Stimulated activated CD4-positive, alpha-beta T cell treated with anti-CD3 and anti-CD28 coated beads, Interleukin-12 subunit alpha, Interleukin-12 subunit beta, amount 100 ng/mL, for 24 hours (primary cell): ENCODE results near the gene BCDIN3D.
"Not testable (repeated sequence)": the region's sequence is repeated elsewhere in the genome, so short reads cannot be mapped to it uniquely, and the experiment has no call there.

Experiments used
- DNase-seq, 2 experiments: peaks; one replicate each; pipeline ENCODE4 v3.0.0-alpha.2; 2020; ENCODE audit warnings: low read depth in 2 of 2

The BCDIN3D gene

GRCh38 chr12:49842519-49843352 is at the start of gene BCDIN3D:
BCDIN3D (minus strand) TSS chr12:49843106; CDS start chr12:49843087, 19 bp downstream.
- peak; percentile 93 to 95 for DNase-seq

DNA sequence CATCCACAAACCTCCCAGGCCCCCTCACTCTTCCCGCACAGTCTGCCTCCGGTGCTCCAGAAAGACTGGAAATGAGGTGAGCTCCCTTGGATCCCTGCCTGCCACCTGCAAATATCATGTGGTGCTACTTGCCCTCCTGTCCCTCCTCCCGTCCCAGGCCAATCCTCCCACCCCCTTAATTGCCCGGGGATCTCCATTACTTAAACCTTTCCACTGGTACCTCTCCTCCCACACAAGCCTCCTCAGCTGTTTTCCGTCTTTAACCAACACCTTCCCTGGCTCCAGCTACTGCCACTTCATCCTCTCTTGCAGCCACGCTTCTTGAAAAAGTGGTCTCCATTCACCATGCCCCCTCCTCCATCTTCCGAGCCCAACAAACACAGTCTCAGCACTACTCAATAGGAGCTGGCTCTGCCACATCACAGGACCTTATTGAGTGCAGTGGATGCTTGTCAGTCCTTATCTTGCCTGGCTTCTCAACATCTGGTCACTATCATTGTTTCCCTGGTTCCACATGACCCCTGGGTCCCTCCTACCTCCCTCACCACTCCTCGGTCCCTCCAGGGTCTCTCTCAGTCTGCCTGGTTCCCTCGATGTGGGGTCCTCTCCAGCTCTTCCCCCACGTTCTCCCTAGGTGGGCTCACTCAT is 49.3 kb upstream of the BCDIN3D start:
- no peak for DNase-seq

GRCh38 chr12:49891476-49891875 is 48.6 kb upstream of the BCDIN3D start:
- no peak for DNase-seq

DNA sequence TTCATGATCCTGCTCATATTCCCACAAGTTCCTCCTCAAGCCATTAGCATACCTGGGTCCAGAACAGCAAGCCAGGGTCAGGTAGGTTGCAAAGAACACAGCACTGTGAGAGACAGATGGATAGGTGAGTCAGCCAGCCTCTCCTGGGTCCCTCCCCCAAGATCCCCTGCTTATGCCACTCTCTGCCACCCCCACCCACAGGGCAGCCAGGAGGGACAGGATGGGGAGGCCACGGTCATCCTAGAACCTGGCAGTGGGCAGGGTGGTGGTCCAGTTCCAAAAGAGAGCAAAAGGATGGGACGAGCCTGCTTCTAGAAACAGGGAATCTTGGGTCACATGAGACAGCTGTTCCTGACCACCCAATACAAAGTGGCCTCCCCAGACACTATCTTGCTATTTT is 48.1 kb upstream of the BCDIN3D start:
- no peak for DNase-seq

DNA sequence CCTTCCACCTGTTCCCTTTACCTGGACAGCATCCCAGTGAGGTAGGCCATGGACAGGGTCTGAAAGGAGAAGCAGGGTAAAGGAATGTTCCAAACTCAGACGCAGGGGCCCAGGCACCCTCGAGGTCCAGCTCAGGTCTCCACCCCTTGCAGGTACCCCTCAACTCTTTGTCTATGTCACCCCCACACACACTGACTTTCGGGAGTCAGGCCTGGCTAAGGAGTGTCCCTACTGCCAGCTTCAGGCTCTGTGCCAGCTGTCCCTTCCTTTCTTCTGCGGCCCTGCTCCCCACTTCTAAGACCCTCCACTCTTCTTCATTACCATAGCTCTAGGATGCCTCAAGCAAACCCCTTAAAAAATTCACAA is 47.2 kb upstream of the BCDIN3D start:
- DNase-seq: no peak

DNA sequence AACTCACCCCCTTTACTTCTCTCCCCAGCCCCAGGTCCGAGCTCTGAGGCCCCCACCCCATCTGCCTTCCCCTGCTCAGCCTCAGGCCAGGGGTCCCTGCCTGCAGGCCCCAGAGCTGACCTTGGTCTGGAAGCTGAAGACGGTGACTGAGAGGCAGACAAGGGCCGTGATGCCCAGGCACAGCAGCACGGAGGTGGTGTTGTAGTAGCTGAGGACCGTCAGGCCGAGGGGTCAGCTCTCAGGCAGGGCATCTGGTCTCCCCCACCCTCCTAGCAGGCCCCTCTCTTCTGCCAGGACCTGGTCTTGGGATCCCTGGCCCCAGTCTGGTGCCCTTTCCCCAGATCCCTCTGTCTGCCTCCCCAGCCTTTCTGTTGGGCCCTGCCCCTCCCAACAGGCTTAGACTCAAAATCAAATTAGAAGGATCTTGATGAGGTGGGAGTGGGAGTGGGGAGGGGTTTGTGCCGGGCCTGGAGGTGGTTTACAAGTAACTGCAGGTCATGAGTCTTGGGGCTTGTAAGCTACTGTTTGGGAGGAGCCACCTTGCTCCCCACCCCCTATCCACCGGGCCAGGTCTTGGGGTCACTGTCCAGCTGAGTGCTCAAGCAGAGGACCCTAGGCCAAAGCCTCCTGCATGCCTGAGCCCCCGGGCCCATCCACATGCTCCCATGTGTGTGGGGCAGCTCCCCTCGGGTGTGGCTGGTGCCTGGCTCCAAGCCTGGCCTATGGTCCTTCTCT is 46.6 kb upstream of the BCDIN3D start:
- DNase-seq: no peak

DNA sequence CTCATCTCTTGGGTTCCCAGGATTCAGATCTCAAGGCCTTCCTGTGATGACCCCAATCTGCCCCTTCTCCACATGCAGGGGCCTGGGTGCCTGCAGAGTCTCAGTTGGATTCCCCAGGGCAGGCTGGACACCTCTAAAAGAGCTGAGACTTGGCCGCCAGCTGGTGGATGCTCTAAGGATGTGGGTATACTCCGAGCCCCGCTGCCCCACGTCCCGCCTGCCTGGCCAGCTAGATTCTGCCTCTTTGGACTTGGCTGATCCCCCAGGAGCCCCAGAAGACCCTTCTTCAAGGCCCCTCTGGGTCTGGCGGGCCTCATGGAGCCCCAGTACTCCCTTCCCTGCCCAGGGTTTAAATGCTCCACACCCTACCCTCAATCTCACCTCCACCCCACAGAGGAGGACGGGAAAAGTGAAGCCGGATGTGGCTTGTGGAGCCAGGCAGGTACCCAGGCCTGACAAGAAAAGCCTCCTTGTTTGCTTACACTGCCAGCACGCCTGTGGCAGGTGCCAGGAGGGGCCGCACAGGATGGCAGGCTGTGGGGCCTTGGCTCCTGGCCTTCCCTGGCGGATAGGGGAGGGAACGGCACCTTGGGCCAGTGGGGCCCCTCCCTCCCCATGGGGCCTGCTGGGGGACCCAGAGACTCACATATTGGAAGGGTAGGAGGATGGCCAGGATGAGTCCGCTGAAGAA is 45.7 kb upstream of the BCDIN3D start:
- no peak for DNase-seq

- DNase-seq: no peak
These were observed 44.9 kb upstream of the BCDIN3D start for GRCh38 chr12:49887536-49888401.

GRCh38 chr12:49887091-49887490 is 44.2 kb upstream of the BCDIN3D start:
- no peak for DNase-seq

DNA sequence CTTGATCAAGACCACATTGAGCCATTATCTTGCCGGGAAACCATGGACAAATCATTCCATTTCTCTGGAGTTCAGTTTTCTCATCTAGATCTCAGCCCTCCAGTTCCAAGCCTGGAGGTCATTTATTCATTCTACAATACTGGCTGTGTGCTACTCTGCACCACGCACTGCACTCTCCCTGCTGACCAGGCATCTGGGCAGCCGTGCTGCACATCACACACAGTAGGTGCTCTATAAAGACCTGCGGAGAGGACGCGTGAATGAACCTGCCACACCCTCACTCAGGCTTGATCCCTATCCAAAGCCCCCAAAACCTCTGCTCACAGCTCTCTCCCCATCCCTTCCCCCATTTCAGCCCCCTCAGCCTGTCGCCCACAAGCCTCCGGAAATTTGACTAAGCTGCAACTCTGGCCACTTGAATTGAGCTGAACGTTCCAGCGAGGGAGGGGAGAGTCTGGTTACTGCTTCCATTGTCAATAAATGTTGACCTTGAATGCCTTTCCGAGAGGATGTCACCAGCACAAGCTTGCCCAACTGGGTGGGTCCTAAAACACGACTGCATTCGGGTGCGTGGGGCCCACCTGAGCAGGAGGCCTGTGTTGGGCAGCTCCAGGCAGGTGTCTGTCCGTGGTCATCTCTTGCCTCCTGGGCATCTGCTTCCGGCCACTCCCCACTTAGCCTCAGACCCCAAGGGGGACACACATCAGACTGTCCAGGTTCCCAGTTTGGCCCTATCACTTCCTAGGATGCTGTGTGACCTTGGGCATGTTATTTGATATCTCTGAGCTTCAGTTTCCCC is 43.0 kb upstream of the BCDIN3D start:
- DNase-seq: no peak

DNA sequence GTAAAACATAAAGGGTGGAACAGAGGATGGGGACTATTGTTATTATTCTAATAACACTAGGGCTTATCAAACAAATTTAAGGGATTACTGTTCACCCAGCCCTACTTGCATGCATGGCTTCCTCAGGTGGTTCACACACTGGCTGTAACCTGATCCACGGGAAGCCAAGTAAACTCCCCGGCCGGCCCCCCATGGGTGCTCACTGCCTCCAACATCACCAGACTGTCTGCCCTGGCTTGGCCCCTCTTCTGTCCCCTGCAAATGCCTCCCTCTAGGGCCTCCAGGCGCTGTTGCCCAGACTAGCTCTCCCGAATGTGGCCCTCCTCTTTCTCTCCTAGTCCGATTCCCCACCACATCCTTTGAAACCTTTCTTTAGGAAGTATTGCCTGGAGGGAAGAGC is 42.2 kb upstream of the BCDIN3D start:
- DNase-seq: no peak

DNA sequence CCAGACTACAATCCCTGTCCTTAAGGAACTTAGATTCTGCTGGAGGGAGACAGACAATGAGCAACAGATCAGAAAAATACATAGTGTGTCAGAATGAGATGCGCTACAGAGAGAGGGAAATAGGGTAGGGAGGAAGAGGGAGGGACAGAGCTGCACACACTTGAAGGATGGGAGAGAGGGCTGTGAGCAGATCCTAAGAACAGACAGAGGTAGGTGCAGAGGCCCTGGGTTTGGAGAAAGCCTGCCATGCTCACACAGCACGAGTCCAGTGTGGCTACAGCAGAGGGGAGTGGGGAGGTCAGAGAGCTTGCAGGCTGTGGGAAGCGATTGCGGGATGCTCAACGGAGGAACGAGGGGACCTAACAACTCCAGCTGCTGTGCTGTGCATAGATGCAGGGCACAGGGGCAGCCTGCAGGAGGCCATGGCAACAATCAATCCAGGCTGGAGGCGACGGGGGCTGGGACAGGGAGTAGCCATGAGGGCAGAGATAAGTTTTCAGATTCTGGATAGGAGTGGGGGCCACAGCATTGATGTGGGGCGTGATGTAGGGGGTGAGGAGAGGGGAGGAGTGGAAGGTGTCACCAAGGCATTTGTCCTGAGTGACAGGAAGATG is 40.1 kb upstream of the BCDIN3D start:
- no peak for DNase-seq

GRCh38 chr12:49882248-49882850 is 39.4 kb upstream of the BCDIN3D start:
- DNase-seq: no peak

GRCh38 chr12:49881415-49882247 is 38.7 kb upstream of the BCDIN3D start:
- DNase-seq: no peak

GRCh38 chr12:49880756-49881414 is 38.0 kb upstream of the BCDIN3D start:
- DNase-seq: no peak

GRCh38 chr12:49879065-49879464 is 36.2 kb upstream of the BCDIN3D start:
- DNase-seq: not testable (repeated sequence)

DNA sequence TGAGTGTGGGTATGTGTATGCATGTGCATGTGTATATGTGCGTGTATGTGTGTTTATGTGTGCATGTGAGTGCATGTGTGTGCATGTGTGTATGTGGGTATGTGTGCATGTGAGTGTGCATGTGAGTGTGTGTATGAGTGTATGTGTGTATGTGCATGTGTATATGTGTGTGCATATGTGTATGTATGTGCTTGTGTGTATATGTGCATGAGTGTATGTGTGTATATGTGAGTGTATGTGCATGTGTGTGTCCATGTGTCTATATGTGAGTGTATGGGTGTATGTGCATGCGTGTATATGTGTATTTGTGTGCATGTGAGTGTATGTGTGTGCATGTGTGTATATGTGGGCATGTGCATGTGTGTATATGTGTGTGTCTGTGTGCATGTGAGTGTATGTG is 35.1 kb upstream of the BCDIN3D start:
- DNase-seq: no peak

- no peak for DNase-seq
These were observed 34.2 kb upstream of the BCDIN3D start for GRCh38 chr12:49877066-49877465.
